ENCODE measurements around the gene TMEM88. TPM values are rescaled to one million over a fixed set of nuclear protein-coding genes. Genes with fewer than 3 reads are reported as not detected.

Gene TMEM88
- total and polyA plus RNA-seq, 2 of the 13 experiments (the other 11 are each of a cell fraction or from before 2014, with no cell fraction given) = 0.31 to 0.66 TPM

DNA sequence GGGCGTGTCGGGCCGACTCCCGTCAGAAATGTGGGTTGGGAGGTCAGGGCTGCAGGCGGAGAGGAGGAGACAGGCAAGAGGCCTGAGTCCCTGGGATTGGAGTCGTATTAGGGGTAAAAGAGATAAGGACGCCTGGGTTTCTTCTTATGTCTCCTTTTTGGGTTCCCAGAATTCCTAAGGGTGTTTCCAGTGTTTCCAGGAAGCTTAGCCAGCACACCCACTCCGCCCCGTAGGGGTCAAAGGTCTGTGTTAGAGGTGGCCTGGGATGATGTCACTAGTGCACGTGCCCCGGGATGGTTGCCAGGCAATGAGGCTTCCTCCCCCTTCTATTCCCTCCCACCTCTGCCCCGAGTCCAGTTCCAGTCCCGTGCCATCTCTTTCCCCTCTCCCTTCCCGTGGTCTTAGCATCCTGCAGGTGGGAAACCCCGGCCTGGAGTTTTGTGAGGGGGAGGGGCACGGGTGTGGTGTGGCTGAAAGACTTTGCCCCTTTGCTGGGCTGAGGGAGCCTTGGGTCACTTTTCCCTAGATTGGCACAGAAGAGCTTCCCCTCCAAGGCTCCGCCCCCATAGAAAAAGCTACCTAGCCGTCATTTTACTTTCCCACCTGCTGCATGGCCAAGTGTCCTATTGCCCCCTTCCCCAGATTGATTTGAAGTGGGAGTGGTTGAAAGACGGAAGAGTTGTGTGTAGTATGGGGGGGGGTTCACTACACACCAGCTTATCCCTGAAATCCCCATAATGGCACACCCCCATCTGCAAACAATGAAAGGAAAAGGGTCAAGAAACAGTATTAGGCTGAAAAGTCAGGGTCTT lies 18.1 kb upstream of the TMEM88 start (continued):
- TF ChIP-seq ZNF224 (CRISPR knock-in tag; IDR thresholded peaks at IDR 0.05) (no peak), NFIB (CRISPR knock-in tag; IDR thresholded peaks at IDR 0.05; ENCODE audit: borderline replicate concordance) (no peak), HOXA5 (CRISPR knock-in tag; IDR thresholded peaks at IDR 0.05) (peak; percentile 90; the same call in 1 of the 2 replicates), MTA3 (CRISPR knock-in tag; IDR thresholded peaks at IDR 0.05) (no peak), GFI1 (CRISPR knock-in tag; IDR thresholded peaks at IDR 0.05; ENCODE audit: borderline replicate concordance) (peak; percentile 61), NFE2 (CRISPR knock-in tag; IDR thresholded peaks at IDR 0.05) (no peak), ZNF207 (IDR thresholded peaks at IDR 0.05; ENCODE audit: borderline replicate concordance) (no peak), ZNF883 (CRISPR knock-in tag; IDR thresholded peaks at IDR 0.05; ENCODE audit: not compliant biosample characterization) (no peak), ELF1 (CRISPR knock-in tag; IDR thresholded peaks at IDR 0.05) (peak; percentile 79), ZNF3 (CRISPR knock-in tag; IDR thresholded peaks at IDR 0.05) (peak; percentile 75), YY1 (IDR thresholded peaks at IDR 0.05; ENCODE audit: insufficient read depth, insufficient replicate concordance, low read depth, low read length) (peak; percentile 81), ZNF432 (CRISPR knock-in tag; IDR thresholded peaks at IDR 0.05; ENCODE audit: borderline replicate concordance) (no peak), ZFP37 (CRISPR knock-in tag; IDR thresholded peaks at IDR 0.05; ENCODE audit: borderline replicate concordance) (no peak; the same call in 1 of the 2 replicates), ZNF556 (CRISPR knock-in tag; IDR thresholded peaks at IDR 0.05; ENCODE audit: borderline replicate concordance) (peak; percentile 83; the same call in 1 of the 2 replicates)
- TF ChIP-seq, protein P1, sequence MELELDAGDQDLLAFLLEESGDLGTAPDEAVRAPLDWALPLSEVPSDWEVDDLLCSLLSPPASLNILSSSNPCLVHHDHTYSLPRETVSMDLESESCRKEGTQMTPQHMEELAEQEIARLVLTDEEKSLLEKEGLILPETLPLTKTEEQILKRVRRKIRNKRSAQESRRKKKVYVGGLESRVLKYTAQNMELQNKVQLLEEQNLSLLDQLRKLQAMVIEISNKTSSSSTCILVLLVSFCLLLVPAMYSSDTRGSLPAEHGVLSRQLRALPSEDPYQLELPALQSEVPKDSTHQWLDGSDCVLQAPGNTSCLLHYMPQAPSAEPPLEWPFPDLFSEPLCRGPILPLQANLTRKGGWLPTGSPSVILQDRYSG (CRISPR knock-in tag; IDR thresholded peaks at IDR 0.05) = no peak
- TF ChIP-seq, protein P2, sequence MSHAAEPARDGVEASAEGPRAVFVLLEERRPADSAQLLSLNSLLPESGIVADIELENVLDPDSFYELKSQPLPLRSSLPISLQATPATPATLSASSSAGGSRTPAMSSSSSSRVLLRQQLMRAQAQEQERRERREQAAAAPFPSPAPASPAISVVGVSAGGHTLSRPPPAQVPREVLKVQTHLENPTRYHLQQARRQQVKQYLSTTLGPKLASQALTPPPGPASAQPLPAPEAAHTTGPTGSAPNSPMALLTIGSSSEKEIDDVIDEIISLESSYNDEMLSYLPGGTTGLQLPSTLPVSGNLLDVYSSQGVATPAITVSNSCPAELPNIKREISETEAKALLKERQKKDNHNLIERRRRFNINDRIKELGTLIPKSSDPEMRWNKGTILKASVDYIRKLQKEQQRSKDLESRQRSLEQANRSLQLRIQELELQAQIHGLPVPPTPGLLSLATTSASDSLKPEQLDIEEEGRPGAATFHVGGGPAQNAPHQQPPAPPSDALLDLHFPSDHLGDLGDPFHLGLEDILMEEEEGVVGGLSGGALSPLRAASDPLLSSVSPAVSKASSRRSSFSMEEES (CRISPR knock-in tag; IDR thresholded peaks at IDR 0.05) = peak; percentile 97
- TF ChIP-seq, protein P3, sequence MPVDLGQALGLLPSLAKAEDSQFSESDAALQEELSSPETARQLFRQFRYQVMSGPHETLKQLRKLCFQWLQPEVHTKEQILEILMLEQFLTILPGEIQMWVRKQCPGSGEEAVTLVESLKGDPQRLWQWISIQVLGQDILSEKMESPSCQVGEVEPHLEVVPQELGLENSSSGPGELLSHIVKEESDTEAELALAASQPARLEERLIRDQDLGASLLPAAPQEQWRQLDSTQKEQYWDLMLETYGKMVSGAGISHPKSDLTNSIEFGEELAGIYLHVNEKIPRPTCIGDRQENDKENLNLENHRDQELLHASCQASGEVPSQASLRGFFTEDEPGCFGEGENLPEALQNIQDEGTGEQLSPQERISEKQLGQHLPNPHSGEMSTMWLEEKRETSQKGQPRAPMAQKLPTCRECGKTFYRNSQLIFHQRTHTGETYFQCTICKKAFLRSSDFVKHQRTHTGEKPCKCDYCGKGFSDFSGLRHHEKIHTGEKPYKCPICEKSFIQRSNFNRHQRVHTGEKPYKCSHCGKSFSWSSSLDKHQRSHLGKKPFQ (CRISPR knock-in tag; IDR thresholded peaks at IDR 0.05; ENCODE audit: insufficient replicate concordance) = peak; percentile 39
- TF ChIP-seq, protein P4, sequence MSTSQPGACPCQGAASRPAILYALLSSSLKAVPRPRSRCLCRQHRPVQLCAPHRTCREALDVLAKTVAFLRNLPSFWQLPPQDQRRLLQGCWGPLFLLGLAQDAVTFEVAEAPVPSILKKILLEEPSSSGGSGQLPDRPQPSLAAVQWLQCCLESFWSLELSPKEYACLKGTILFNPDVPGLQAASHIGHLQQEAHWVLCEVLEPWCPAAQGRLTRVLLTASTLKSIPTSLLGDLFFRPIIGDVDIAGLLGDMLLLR (CRISPR knock-in tag; IDR thresholded peaks at IDR 0.05) = no peak
- TF ChIP-seq, protein P5, sequence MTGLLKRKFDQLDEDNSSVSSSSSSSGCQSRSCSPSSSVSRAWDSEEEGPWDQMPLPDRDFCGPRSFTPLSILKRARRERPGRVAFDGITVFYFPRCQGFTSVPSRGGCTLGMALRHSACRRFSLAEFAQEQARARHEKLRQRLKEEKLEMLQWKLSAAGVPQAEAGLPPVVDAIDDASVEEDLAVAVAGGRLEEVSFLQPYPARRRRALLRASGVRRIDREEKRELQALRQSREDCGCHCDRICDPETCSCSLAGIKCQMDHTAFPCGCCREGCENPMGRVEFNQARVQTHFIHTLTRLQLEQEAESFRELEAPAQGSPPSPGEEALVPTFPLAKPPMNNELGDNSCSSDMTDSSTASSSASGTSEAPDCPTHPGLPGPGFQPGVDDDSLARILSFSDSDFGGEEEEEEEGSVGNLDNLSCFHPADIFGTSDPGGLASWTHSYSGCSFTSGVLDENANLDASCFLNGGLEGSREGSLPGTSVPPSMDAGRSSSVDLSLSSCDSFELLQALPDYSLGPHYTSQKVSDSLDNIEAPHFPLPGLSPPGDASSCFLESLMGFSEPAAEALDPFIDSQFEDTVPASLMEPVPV (CRISPR knock-in tag; IDR thresholded peaks at IDR 0.05) = 0 out of 2 replicates have a peak, but pooled peaks have one; percentile 7
- TF ChIP-seq, protein P6, sequence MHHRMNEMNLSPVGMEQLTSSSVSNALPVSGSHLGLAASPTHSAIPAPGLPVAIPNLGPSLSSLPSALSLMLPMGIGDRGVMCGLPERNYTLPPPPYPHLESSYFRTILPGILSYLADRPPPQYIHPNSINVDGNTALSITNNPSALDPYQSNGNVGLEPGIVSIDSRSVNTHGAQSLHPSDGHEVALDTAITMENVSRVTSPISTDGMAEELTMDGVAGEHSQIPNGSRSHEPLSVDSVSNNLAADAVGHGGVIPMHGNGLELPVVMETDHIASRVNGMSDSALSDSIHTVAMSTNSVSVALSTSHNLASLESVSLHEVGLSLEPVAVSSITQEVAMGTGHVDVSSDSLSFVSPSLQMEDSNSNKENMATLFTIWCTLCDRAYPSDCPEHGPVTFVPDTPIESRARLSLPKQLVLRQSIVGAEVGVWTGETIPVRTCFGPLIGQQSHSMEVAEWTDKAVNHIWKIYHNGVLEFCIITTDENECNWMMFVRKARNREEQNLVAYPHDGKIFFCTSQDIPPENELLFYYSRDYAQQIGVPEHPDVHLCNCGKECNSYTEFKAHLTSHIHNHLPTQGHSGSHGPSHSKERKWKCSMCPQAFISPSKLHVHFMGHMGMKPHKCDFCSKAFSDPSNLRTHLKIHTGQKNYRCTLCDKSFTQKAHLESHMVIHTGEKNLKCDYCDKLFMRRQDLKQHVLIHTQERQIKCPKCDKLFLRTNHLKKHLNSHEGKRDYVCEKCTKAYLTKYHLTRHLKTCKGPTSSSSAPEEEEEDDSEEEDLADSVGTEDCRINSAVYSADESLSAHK (CRISPR knock-in tag; IDR thresholded peaks at IDR 0.05; ENCODE audit: borderline replicate concordance) = no peak

Data from HepG2 (cell line).